HG03571 (cell line): ENCODE data around the gene PHKB.

Source experiments
- ATAC-seq: cut with Tn5 transposase; IDR thresholded peaks from one replicate; pipeline ENCODE4 v1.9.1; 2021; ENCODE audit not compliant: unreplicated experiment

Gene PHKB

DNA sequence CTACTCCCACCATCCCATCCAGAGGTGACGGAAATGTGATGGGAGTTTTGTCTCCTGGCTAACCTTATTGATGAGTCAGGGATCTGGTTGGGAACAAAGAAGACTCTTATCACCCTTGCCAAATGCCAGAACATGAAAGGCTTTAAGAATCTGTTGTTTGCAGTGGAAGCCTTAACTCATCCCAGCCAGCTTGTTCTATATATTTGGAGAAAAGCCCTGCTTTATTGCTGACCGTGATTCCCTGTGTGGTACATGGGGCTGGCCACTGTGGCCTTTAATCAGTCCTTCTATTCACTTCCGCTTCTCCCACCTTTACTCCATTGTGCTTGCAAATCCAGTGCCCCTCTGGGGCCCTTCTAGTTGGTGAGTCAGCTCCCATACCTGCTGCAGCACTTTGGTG lies 156.6 kb downstream of the PHKB start:
- ATAC-seq = no peak

DNA sequence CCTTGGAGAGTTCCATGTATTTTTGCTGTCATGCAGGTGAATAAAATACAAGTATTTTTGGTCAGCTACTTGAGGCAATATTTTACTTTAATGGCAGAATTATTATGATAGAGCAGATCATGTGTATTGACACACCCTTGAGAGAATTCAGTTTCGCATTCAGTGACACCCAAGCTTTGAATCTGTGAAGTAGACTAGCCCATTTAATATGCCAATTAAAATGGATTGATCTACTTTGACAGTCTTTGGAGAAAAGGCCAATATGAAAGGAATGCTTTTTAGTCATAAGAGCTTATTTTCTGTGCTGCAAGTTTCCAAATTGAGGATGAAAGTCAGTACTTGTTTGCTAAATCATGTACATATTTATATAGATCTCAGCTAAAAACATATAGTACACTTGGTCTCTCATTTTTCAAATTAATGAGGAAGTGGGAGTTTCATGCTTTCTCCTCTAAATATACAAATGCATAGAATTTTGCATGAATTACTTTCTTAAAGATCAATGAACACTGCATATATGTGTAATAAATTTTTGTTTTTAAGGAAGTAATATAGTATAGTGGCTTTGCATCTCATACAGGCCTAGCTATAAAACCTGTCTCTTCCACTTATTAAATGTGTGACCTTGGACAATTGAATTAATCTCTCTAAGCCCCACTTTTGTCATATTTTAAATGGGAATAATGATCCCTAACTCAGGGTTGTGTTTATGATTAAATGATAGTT lies 161.5 kb downstream of the PHKB start:
- ATAC-seq = no peak

- ATAC-seq = no peak
Observed at GRCh38 chr16:47624563-47624962, 163.4 kb downstream of the PHKB start.

DNA sequence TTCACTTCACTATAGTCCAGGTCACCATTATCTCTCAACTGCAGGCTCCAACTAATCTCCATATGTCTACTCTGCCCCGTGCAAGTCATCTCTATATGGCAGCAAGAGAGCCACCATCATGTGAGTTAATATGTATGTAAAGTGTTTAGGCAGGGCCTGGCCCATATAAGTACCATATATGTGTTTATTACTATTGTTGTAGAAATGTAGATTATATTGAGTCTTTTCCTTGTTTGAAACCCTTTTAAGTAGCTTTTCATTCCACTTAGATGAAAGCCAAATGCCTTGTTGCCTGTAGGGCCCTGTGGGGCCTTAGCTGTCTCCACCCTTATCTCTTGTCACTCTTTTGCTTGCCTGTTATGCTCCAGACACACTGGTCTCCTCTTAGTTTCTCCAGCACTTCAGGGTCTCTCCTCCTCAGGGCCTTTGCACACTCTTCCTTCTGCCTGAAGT lies 164.0 kb downstream of the PHKB start:
- no peak for ATAC-seq

GRCh38 chr16:47626246-47626645 lies 165.1 kb downstream of the PHKB start:
- ATAC-seq = no peak

GRCh38 chr16:47627085-47627639 lies 166.0 kb downstream of the PHKB start:
- ATAC-seq = no peak

DNA sequence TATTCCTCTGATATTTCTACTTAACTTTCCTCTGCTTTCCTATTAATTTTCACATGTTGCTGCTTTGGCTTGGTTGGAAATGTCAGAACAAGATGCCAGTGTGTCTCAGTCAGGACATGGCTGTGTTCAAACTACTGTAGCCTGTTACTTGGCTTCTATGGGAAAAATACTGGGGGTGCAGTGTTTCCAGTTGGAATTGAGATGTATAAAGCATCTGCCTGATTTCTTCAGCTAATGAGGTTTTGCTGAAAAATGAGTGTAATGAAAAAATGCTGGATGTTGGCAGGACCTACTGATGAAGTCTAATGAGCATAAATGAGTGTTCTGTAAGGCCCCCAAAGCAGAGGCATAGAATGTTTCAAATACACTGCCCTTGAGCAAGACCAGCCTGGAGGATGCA lies 166.6 kb downstream of the PHKB start:
- no peak for ATAC-seq

- no peak for ATAC-seq
Observed at GRCh38 chr16:47631131-47631530, 170.0 kb downstream of the PHKB start.

DNA sequence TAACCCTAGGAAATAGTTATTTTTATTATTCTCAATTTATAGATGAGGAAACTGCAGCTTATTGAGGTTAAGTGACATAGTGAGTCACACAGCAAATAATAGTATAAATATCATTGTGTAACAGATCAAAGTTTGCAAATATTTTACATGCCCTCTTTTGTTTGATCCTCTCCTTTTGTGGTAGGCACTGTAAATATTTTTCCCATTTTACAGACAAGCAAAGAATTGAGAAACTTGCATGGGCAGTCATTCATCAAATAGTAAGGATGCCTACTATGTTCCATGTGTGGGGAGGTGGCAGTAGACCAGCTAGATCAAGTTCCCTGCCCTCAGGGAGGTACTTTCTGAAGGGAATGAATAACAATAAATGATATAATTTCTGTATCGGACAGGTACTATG lies 173.0 kb downstream of the PHKB start:
- no peak for ATAC-seq

DNA sequence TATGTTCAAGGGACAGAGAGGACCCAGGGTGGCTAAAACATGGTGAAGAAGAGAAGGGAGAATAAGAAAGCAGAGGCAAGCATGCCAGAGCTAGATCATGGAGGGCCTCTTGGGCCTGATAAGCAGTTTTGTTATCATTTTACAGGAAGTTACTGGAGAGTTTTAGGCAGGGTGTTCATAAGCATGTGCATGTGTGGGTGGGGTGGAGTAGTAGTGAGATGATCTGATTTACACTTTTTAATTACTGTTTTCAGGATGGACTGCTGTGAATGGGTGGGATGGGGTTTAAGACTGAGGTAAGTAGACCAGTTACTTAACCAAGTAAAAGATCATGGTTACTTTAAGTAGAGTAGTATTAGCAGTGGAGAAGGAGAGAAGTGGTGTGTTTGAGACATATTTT lies 173.6 kb downstream of the PHKB start:
- ATAC-seq = no peak

DNA sequence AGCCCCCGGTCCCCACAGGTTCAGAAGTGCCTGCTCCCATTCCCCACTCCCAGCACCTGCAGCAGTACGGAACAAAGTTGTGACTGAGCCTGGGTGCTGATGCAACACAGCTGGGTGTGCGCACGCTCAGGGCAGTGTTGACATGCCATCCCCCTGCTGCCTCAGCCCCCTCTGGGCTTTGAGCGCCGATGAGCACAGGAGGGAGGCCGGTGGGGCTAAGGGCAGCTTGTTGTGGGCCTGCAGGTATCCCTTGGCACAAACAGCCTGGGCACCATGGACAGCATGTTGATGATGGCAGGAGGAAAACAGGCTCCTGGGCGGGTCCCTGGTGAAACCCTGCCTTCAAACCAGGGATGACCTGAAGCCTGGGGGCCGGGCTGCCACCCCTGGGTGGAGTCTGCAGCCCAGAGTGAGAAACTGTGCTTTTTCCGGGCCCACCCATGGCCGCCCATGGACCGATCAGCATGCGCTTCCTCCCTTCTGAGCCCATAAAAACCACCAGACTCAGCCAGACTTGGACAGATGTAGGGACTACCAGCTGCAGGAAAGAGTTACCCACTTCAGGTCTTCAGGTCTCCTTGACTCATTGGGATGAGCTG lies 175.5 kb downstream of the PHKB start:
- no peak for ATAC-seq

DNA sequence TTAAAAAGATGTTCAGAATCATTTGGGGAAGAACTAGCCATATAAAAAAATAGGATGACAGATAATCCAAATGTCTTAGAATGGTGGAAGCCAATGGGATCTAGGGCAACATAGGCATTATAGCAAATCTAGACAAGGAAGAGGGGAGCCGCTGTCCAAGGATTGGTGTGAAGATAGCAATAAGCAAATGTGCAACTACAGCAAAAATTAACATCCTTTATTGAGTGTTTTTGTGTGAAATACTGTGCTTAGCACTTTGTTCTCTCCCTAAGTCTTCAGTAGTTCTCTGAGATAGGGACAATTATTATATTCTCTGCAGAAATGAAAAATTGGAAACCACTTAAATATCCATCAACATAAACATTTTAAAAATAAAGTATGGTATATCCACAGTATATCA lies 177.0 kb downstream of the PHKB start:
- ATAC-seq = no peak

DNA sequence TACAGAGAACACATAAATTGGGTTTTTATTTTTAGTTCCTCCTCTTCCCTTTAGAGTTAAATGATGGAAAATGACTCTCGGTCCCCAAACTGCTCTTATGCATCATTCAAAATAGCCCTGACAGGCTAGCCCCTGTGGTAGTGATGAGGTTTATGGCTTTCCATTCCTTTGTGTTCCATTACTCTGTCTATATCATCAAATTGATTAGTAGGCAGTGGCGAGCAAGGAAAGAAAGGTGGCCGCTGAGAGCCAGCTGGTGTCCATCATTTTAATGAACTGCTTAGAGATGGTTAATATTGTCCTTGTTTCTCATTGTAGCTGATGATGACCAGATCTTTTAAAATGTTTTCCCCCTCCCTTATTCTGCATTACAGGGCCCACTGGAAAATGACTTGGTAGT lies 179.5 kb downstream of the PHKB start:
- ATAC-seq = no peak

- ATAC-seq = no peak
Observed at GRCh38 chr16:47643323-47644000, 182.3 kb downstream of the PHKB start.

GRCh38 chr16:47644166-47644565 lies 183.0 kb downstream of the PHKB start:
- ATAC-seq = no peak

DNA sequence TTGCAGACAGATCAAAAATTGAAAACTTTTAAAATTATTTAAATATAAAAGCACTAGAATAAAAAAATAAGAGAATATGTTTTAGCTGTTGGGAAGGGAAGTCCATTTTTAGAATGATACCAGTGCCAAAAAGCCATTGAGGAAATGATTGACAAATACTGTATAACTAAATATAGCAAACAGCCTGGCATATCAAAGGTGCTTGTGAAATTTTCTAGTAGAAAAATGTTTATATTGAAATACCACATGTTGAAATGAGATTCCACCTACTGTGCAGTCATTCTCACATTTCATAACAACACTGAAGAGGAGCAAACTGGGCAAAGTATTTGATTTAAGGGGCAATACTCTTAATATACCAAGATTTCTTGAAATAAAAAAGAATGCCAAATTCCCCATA lies 183.5 kb downstream of the PHKB start:
- ATAC-seq = no peak

DNA sequence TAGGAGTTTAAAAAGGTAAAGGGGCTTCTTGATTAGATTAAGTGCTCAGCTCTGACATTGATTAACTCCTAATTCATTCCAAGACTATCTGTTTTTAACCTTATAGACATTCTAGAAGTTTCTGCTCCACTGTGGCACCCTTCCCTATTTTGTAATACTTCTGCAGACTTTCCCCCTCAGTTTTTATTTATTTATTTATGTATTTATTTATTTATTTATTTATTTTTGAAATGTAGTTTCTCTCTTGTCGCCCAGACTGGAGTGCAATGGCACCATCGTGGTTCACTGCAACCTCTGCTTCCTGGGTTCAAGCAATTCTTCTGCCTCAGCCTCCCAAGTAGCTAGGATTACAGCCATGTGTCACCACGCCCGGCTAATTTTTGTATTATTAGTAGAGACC lies 185.8 kb downstream of the PHKB start:
- no peak for ATAC-seq

DNA sequence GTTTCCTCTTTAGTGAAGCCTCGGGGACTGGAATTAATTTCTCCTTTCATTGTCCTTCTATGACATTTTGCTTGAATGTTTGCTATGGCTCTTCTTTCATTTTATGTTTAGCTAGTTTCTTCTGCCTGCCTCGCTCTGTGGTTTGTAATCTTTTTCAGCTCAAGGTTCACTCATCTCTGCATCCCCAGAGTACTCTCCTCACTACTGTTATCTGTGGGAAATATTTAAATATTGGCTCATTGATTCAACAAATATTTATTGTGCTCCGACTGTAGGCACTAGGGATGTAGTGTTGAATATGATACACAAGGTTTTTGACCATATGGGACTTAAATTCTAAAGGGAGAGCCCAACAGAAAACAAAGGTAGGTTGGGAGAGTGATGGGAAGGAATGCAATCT lies 195.9 kb downstream of the PHKB start:
- no peak for ATAC-seq

DNA sequence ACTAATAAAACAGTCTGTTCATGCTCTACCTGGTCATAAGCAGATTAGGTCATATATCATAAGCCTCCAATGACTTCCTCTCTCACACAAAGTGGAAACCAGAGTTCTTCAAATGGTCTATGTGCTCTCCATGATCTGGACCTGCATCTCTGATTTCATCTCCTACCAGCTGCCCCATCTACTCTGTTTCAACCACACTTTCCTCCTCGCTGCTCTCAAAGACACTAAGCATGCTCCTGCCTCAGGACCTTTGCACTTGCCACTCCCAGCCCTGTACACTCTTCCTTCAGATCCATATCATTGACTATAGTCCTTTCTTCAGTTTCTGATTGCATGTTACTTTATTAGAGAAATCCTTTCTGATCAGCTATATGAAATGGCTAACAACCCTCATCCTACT lies 196.8 kb downstream of the PHKB start:
- ATAC-seq = no peak

DNA sequence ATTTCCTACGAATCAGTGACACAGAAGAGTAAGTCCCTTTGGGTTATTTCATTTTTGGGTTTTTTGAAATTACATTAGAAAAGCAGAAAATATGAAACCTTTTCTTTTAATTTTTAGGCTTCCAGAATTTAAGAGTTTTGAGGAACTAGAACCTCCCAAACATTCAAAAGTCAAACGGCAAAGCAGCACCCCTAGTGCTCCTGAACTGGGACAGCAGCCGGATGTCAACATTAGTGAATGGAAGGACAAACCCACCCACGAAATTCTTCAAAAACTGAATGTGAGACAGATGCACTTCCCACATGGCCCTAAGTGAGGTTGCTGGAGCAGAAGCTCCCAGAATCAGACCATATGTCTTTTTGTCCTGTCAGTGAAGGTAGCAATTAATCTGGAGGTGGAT lies 199.4 kb downstream of the PHKB start:
- ATAC-seq = no peak

DNA sequence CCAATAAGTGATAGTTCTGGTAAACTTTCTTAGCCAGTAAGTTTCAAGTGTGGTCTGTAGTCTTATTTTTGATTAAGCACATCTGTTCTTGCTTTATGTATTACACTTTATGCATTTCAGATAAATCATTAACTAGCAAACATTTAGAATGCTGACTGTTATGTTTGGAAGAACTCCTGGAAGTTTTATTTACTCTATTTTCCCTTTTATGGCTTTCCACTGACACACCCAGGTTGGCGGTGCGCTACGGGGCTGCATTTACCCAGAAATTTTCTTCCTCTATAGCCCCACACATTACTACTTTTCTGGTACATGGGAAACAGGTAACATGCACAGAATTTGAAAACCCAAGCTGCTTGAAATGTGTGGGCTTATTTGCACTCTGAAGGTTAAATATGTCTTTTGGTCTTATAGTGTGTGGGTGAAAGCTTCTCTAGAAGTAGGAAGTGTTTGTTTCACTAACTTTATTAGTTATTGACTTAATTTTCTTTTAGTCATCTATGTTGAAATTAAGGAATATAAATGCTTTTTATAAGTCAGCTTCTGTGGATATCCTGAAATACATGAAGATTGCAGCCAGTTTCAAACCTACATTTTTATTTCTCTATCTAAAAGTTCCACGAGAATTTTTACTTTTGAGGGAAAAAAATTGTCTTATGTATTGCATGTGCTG lies 203.7 kb downstream of the PHKB start:
- no peak for ATAC-seq

GRCh38 chr16:47666434-47666833 lies 205.3 kb downstream of the PHKB start:
- no peak for ATAC-seq
